PC-3 (cell line): ENCODE measurements around the gene XPC. TPM values are rescaled to one million over a fixed set of nuclear protein-coding genes. Genes with fewer than 3 reads are reported as not detected.

Experiments used
- ATAC-seq: fragments of 200-7000 bp; cut with Tn5 transposase; 2 replicates; pipeline ENCODE4 v1.9.1; 2020; ENCODE audit warnings: mild to moderate bottlenecking, moderate library complexity
- BruUV-seq: library from RNA; stranded (reverse); fragments of 400-500 nt; replicated peaks from 2 replicates; lab custom pipeline; 2021; lab: Mats Ljungman, UMichigan
- CTCF ChIA-PET: fragments of 300-600 bp; sonication (Branson Sonifier 250); formaldehyde crosslinking; loops from one replicate; lab custom pipeline; 2022; ENCODE audit warnings: antibody characterized with exemption; lab: Charles Lee
- POLR2A ChIA-PET: fragments of 300-600 bp; sonication (Branson Sonifier 250); formaldehyde crosslinking; loops from one replicate; lab custom pipeline; 2022; ENCODE audit warnings: antibody characterized with exemption; ENCODE audit not compliant: unreplicated experiment; lab: Charles Lee
- DNase-seq: peaks from one replicate; pipeline ENCODE4 v3.0.0-alpha.2; 2015
- H2AFZ ChIP-seq: fragments of 300-600 bp; sonication (generic); 2 replicates; pipeline ENCODE4 v1.6.0; 2016; ENCODE audit warnings: antibody characterized with exemption, low read length
- H3F3A ChIP-seq: fragments of 300-600 bp; sonication (generic); one replicate; pipeline ENCODE4 v1.6.0; 2017; ENCODE audit warnings: antibody characterized with exemption, low read length, control low read depth, mild to moderate bottlenecking; ENCODE audit not compliant: unreplicated experiment
- H3K27ac ChIP-seq: fragments of 300-600 bp; sonication (generic); 2 replicates; pipeline ENCODE4 v1.5.1; 2016; ENCODE audit warnings: mild to moderate bottlenecking, low read length
- H3K27me3 ChIP-seq: fragments of 300-600 bp; sonication (generic); 2 replicates; pipeline ENCODE4 v1.6.1; 2016; ENCODE audit warnings: low read length, mixed read lengths
- H3K36me3 ChIP-seq: fragments of 300-600 bp; sonication (generic); 2 replicates; pipeline ENCODE4 v1.6.1; 2016; ENCODE audit warnings: low read depth, mixed run types, low read length, mixed read lengths
- H3K4me1 ChIP-seq: fragments of 300-600 bp; sonication (generic); 2 replicates; pipeline ENCODE4 v1.5.1; 2016; ENCODE audit warnings: low read length; ENCODE audit not compliant: insufficient read depth
- H3K4me2 ChIP-seq: fragments of 300-600 bp; sonication (generic); 2 replicates; pipeline ENCODE4 v1.6.0; 2016; ENCODE audit warnings: low read length
- H3K4me3 ChIP-seq: fragments of 300-600 bp; sonication (generic); 2 replicates; pipeline ENCODE4 v1.5.1; 2016; ENCODE audit warnings: mild to moderate bottlenecking, low read length, mixed read lengths
- H3K79me2 ChIP-seq: fragments of 300-600 bp; sonication (generic); 2 replicates; pipeline ENCODE4 v1.6.1; 2017; ENCODE audit warnings: low read length, mixed read lengths
- H3K9ac ChIP-seq: fragments of 300-600 bp; sonication (generic); 2 replicates; pipeline ENCODE4 v1.6.0; 2016; ENCODE audit warnings: mild to moderate bottlenecking, low read length
- H3K9me2 ChIP-seq: fragments of 300-600 bp; sonication (generic); replicated peaks from 2 replicates; pipeline ENCODE4 v1.6.1; 2016; ENCODE audit warnings: mixed run types, low read length, mixed read lengths
- H3K9me3 ChIP-seq: fragments of 300-600 bp; sonication (generic); 2 replicates; pipeline ENCODE4 v1.6.1; 2016; ENCODE audit warnings: low read length, mixed read lengths
- H4K20me1 ChIP-seq: fragments of 300-600 bp; sonication (generic); 2 replicates; pipeline ENCODE4 v1.6.1; 2016; ENCODE audit warnings: low read length, mixed read lengths
- EZH2 ChIP-seq: fragments of 300-600 bp; sonication (generic); IDR thresholded peaks from one replicate; pipeline ENCODE4 v1.6.1; 2017; ENCODE audit warnings: antibody characterized with exemption, mild to moderate bottlenecking, low read length; ENCODE audit not compliant: unreplicated experiment
- EZH2phosphoT487 ChIP-seq: fragments of 300-600 bp; sonication (generic); IDR thresholded peaks from 2 replicates; pipeline ENCODE4 v1.6.1; 2018; ENCODE audit warnings: mild to moderate bottlenecking, antibody characterized with exemption, low read length, borderline replicate concordance
- intact Hi-C: fragments of 100-400 bp; cut with micrococcal nuclease; formaldehyde crosslinking; loops from 2 replicates; pipeline ENCODE4 v1.9.0; 2023
- total RNA-seq: library from RNA; depleted of rRNA; stranded (reverse); fragments of >200 nt; gene quantifications from 2 replicates; pipeline ENCODE4 v1.2.3, GENCODE V29; 2014
- TF ChIP-seq, protein P1 (sequence below): fragments of 300-600 bp; sonication (generic); conservative IDR thresholded peaks from 2 replicates; pipeline ENCODE4 v1.5.1; 2017; ENCODE audit warnings: antibody characterized with exemption, low read depth, mild to moderate bottlenecking, low read length

The XPC gene
- total RNA-seq, 1 experiment from 2014 or later = 24.3 TPM

DNA sequence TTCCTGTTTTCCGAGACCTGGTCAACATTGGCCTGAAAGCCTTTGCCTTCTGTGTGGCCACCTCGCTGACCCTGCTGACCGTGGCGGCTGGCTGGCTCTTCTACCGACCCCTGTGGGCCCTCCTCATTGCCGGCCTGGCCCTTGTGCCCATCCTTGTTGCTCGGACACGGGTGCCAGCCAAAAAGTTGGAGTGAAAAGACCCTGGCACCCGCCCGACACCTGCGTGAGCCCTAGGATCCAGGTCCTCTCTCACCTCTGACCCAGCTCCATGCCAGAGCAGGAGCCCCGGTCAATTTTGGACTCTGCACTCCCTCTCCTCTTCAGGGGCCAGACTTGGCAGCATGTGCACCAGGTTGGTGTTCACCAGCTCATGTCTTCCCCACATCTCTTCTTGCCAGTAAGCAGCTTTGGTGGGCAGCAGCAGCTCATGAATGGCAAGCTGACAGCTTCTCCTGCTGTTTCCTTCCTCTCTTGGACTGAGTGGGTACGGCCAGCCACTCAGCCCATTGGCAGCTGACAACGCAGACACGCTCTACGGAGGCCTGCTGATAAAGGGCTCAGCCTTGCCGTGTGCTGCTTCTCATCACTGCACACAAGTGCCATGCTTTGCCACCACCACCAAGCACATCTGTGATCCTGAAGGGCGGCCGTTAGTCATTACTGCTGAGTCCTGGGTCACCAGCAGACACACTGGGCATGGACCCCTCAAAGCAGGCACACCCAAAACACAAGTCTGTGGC, 36.6 kb downstream of the XPC start:
- Histone ChIP-seq H3K27me3 (no peaks in the 10 kb centered on the region), H3K36me3 (peaks cover 16% of the 10 kb centered on the region; the same call in 1 of the 2 replicates), H3K4me3 (no peak overlapping the region), H3K9ac (no peak overlapping the region), H2AFZ (no peak overlapping the region), H3F3A (peaks cover 8% of the 10 kb centered on the region), H3K9me3 (no peaks in the 10 kb centered on the region), H3K4me2 (no peak overlapping the region), H3K79me2 (no peaks in the 10 kb centered on the region), H3K9me2 (no peaks in the 10 kb centered on the region), H3K27ac (no peak overlapping the region), H3K4me1 (peaks cover 45% of the 10 kb centered on the region), H4K20me1 (no peaks in the 10 kb centered on the region)
- no TSS peak for BruUV-seq
- CTCF ChIA-PET = no interaction called here
- ATAC-seq (no peak), DNase-seq (no peak)
- POLR2A ChIA-PET = no interaction called here
- TF ChIP-seq, protein P1, sequence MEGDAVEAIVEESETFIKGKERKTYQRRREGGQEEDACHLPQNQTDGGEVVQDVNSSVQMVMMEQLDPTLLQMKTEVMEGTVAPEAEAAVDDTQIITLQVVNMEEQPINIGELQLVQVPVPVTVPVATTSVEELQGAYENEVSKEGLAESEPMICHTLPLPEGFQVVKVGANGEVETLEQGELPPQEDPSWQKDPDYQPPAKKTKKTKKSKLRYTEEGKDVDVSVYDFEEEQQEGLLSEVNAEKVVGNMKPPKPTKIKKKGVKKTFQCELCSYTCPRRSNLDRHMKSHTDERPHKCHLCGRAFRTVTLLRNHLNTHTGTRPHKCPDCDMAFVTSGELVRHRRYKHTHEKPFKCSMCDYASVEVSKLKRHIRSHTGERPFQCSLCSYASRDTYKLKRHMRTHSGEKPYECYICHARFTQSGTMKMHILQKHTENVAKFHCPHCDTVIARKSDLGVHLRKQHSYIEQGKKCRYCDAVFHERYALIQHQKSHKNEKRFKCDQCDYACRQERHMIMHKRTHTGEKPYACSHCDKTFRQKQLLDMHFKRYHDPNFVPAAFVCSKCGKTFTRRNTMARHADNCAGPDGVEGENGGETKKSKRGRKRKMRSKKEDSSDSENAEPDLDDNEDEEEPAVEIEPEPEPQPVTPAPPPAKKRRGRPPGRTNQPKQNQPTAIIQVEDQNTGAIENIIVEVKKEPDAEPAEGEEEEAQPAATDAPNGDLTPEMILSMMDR = no peak
- TF ChIP-seq EZH2phosphoT487 = no peak
- TF ChIP-seq EZH2 = no peak
- intact Hi-C loops = no loop called here

DNA sequence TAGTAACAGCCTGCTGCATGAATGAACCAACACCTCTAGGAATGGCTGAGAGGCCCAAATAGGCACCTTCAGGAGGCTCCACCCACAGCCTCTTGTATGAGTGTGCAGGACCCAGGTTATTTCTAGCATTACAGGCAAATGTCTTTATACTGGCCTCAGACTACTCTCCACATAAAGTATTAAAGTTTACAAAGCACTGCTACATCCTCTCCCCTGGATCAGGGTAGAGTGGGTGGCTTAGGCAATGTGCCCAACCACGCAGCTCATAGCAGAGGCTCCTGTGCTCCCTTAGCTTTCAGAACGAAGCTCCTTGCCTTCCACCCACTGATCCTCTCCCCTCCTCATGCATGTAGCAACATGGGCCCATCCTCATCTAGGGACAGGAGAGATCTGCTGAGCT, 37.3 kb downstream of the XPC start:
- Histone ChIP-seq H3K9me2 (no peaks in the 10 kb centered on the region), H3K27ac (no peak overlapping the region), H4K20me1 (no peaks in the 10 kb centered on the region), H3K27me3 (no peaks in the 10 kb centered on the region), H2AFZ (no peak overlapping the region), H3K4me1 (peaks cover 51% of the 10 kb centered on the region), H3F3A (peaks cover 8% of the 10 kb centered on the region), H3K4me3 (no peak overlapping the region), H3K4me2 (no peak overlapping the region), H3K9me3 (no peaks in the 10 kb centered on the region), H3K79me2 (no peaks in the 10 kb centered on the region), H3K36me3 (peaks cover 19% of the 10 kb centered on the region), H3K9ac (no peak overlapping the region)
- TF ChIP-seq, protein P1 = no peak
- ATAC-seq (no peak), DNase-seq (no peak)
- POLR2A ChIA-PET = no interaction called here
- CTCF ChIA-PET = no interaction called here
- intact Hi-C loops = no loop called here
- no TSS peak for BruUV-seq

DNA sequence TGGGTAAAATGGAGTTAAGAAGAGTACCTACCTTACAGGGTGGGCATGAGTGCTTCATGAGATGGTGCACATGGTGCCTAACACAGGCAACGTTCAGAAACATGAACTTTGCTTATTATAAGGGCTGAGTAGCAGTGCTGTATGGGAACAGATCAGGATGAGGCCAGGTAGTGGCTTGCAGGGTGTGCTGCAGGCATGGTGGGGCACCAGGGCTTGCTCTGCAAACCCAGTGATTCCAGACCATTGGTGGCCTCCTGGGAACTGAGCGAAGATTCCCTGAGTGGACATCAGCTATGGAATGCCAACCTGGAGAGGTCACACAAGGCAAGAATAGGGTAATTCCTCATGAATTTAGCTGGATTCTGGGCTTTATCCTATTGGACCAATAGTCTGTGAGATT, 37.7 kb downstream of the XPC start:
- Histone ChIP-seq H3K27me3 (no peaks in the 10 kb centered on the region), H3K4me1 (peaks cover 49% of the 10 kb centered on the region), H3K27ac (no peak overlapping the region), H3K36me3 (peaks cover 23% of the 10 kb centered on the region), H3F3A (peaks cover 8% of the 10 kb centered on the region), H2AFZ (no peak overlapping the region), H3K9me2 (no peaks in the 10 kb centered on the region), H4K20me1 (no peaks in the 10 kb centered on the region), H3K79me2 (no peaks in the 10 kb centered on the region), H3K4me2 (no peak overlapping the region), H3K9ac (no peak overlapping the region), H3K4me3 (no peak overlapping the region), H3K9me3 (no peaks in the 10 kb centered on the region)
- TF ChIP-seq, protein P1 = no peak
- TF ChIP-seq EZH2phosphoT487 = no peak
- no peak for TF ChIP-seq EZH2
- intact Hi-C loops = no loop called here
- ATAC-seq = no peak
- ChIA-PET POLR2A (no interaction called here), CTCF (no interaction called here)
- no TSS peak for BruUV-seq
- DNase-seq = no peak
